Activated naive CD4-positive, alpha-beta T cell treated with Interleukin-2 at 50 U/mL for 16 hours (primary cell): ENCODE measurements around the gene PNKP.

Source experiments
- DNase-seq: peaks from one replicate; pipeline ENCODE4 v3.0.0-alpha.2; 2020

Gene PNKP

DNA sequence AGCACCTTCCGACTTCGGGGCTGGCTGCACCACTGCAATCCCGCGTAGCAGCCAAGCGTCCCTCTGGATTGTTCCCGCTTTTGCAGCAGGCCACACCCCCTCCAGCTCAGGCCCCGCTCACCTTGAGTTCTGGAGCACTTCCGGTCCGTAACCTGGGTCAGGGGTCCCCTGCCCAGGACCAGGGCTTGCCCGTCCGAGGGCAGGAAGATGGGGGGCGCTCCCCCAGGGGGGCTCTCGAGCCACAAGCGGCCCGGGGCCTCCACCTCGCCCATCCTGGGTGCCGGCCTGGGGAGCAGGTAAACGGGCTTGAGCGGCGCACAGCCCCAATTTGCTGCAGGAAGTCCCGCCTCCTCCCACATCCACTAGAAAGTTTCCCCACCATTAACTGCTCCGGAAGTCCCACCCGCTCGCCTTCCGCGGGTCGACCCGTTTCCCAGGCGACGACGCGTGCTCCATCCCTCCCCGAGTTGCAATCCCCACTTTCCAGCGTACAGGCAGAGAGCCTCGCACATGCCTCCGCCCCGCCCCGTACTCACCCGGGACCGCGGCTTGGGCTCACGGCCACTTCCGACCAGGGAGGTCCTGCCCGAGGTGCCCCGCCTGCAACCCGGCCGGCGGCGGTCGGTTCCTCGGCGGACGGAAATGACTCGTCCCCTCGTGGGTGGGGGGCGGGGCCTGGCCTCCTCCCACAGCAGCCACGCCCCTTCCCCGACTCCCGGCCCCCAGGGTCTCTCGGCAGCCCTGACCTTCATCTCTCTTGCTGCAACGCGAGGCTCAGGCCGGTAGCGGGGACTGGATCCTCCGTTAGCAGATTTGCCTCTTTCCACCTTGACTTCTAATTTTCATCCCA lies at the start of gene PNKP:
PNKP (minus strand) TSS at position 644 of the 850 bp plus-strand sequence; CDS start at position 272, 372 bp downstream.
- peak; percentile 87 for DNase-seq

DNA sequence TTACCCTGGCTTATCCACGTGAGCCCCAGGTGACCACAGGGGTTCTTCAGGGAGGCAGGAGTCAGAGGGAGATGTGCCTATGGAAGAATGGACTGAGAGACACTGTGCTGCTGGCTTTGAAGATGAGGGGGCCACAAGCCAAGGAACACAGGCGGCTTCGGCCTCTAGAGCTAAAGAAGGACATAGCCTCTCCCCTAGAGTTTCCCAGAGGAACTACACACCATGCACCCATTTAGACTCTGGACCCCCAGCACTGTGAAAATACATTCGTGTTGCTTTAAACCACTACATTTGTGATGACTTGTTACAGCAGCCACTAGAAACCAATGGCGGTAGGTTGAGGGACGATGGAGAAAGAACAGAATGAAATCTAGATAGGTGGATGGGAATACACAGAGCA lies 47.9 kb upstream of the PNKP start:
- no peak for DNase-seq

DNA sequence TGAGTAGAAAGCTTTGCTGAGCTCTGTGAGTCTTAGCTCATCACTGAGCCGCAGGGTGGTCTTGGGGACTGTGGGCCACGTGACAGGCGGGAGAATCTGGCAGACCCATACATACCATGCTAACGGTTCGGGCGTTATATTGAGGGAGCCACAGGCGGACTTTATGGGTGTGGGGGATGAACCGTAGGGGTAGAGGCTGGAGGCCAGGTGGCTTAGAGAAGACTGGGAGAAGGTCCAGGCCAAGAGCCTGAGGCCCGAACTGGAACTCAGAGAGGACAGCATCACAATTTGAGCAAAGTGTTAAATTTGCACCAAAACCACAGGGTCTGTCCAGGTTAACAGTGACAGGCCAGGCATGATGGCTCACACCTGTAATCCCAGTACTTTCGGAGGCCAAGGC lies 46.3 kb upstream of the PNKP start:
- no peak for DNase-seq

DNA sequence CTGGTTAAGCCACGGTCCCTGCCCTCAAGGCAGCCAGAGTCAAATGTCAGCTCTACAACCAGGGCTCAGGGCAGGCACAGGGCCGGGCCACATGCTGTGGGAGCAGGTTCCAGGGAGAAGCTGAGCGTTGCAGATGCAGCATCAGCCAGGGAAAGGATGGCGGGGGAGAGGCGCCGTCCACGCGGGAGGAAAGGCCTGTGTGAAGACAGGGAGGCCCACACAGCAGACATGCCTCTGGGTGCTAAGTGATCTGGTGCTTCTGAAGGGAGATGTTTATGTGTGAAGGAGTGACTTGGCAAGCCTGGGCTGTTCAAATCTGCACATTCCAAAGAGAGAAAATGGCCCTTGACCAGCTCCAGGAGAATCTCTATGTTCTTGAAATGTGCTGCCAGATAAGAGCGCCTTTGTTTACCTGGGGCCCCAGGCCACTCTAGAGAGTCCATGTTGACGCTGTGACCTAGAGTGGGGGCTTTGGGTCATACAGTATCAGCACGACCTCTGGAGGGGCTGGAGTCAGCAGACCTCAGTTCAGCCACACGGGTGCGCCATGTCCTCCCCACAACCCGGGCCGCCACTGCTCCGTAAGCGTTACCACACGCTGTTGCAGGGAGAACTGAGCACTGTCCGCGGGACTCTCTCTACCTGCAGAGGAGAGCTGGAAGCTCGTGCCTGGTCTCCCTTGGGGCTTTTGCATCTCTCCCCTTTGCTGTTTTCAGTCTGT lies 45.7 kb upstream of the PNKP start:
- DNase-seq, result no peak

DNA sequence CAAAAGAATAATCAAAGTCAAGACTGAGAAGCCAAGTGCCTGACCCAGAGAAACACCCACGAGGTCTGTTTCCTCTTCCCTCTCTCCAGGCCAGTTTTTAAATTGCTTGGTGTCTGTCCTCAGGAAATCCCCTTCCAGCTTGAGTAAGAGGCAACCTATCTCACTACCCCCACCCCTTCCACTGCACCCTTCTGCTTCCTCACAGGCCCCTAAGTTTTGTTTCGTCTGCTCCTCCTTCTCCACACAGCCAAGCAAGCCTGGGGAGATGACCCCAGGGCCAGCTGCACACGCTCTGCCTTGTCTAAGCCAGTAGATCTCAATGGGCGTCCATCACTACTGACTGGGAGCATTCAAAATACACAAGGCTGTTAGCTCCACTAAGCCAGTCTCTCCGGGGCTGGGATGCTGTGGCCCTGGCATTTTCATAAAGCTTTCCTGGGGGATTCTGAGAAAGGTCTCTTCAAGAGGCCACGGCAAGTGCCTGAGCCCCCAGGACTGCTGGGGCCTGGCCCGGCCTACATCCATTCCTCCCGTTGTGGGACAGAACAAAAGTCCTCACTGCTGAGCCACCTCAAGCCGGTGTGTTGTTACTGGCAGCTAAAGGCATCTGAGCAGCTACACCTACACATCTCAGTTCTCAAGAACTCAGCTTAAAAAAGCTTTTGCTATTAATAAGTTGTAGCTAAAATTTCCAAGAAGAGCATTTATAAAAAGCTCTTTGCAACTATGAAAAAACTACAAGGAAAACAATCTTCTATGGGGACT lies 44.2 kb upstream of the PNKP start:
- peak; percentile 31 for DNase-seq

DNA sequence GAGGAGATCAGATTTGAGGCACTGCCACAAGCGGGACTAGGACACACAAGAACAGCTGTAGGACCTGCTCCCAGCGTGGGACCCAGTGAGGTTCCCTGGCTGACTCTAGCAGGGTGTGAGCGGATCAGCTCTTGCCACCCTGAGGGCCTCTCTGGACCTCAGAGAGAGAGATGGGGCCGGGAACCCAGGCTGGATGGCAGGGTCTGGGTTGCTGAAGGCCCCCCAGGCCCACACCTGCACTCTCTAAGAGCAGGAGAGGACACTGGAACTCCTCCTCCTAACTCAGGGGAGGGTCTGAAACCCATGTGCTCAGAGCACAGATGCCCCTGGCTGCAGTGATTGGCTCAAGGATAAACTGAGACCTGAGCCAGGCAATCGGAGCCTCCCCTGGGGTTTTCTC lies 42.8 kb upstream of the PNKP start:
- no peak for DNase-seq

DNA sequence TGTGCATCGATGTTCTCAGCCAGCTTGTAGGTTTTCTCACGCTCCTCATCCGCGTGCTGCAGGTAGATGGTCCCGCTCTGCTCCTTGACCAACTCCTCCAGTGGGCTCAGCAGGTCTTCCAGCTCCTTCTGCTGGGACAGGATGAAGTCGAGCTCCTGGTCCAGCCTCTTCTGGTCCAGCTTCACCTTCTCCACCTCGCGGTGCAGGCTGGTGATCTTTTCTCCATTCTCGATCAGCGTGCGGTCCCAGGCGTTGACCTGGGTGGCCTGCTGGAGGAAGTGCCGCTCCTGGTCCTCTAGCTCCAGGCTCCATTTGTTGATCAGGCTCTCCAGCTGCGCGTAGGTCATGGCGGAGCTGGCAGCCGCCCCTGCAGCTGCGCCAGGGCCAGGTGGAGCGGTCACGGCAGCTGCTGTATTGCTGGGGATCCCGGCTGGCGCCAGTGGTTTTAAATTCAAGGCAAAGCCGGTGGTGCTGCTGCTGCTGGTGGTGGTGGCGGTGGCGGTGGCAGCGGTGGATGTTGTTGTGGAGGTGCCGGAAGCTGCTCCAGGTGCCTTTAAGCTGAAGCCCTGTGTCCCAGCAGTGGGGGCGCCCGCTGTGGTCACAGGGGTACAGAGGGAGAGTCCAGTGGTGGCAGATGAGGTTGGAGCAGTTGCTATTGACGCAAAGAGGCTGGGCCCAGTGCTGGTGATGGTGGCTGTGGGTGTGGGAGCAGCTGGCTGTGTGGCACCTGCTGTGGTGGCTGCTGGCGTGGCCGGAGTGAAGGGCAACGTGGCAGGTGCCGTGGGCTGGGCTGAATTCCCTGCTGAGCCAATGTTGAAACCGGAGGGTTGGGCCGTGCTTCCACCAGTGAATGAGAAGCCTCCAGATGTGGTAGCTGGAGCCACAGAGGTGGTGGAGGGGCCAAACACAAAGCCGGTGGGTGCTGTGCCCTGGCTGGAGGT lies 41.4 kb upstream of the PNKP start:
- DNase-seq, result no peak

DNA sequence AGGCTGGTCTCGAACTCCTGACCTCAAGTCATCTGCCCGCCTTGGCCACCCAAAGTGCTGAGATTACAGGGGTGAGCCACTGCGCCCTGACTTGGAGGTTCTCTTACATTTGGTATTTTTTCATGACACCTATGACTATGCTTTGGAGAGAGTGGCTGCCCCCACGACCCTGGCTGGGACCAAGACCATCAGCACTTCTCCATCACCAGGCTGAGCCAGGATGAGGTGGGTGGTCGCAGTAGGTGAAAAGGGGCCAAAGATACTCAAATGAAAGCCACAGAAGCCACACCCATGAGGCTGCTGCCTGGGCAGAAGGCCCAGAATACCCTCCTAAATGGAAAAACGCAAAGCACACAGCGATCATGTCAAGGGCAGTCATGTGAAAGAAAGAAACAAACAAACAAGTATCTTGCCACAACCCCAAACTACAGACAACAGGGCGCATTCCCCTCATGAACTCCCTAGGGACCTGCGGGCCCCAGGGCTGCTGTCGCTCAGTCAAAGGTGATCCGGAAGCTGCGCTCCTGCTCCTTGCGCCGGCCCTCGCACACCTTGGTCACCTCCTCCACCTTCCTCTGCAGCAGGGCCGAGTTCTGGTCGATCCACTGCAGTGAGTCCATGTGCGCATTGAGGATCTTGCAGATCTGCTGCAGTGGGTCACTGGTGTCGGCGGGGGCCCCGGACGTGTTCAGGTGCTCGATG lies 40.5 kb upstream of the PNKP start:
- no peak for DNase-seq

DNA sequence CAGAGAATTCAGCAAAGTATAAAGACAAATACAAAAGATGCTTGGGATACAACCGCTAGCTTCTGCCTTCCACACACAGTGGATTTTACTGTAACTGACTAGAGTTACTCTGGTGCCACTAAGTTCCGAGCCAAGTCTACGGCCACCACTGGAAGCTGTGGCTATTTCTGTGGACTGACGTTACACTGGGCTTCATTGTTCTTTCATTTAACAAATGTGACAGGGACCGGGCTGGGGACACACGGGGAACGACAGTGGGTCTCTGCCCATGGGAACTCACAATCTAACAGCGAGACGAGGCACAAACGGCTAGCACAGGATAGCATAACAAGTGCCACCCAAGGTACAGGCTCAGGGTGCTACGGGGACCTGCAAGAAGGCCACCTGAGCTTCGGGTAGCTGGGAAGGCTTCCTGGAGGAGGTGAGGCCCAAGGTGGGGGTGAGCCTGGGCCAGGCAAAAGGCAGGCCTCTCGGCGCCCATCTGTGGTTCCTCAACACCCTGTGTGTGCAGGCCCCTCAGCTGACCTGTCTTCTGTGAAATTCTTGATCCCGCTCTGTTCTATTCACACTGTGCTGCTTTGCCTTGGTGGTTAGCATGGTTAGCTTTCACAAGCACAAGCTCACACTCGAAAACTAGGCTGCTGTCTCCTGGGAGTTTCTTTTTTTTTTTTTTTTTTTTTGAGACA lies 39.6 kb upstream of the PNKP start:
- DNase-seq, result no peak

DNA sequence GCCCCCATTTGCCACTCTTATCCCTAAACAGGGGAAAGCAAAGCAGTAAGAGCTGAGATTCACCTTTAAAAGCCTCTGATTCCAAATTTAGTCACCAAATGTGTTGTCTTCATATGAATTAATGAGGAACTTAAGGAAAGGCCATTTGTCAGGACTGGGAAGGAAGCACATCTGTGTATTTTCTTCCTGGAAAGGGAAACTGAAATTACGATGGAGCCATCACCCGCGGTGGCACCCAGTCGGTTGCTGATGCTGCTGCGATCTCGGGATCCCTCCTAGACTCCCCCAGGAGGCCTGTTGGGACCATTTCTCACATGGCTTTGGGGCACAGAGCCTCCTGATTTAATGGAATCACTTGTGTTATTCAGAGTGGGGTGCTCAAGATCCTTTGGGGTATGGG lies 36.8 kb upstream of the PNKP start:
- no peak for DNase-seq

DNA sequence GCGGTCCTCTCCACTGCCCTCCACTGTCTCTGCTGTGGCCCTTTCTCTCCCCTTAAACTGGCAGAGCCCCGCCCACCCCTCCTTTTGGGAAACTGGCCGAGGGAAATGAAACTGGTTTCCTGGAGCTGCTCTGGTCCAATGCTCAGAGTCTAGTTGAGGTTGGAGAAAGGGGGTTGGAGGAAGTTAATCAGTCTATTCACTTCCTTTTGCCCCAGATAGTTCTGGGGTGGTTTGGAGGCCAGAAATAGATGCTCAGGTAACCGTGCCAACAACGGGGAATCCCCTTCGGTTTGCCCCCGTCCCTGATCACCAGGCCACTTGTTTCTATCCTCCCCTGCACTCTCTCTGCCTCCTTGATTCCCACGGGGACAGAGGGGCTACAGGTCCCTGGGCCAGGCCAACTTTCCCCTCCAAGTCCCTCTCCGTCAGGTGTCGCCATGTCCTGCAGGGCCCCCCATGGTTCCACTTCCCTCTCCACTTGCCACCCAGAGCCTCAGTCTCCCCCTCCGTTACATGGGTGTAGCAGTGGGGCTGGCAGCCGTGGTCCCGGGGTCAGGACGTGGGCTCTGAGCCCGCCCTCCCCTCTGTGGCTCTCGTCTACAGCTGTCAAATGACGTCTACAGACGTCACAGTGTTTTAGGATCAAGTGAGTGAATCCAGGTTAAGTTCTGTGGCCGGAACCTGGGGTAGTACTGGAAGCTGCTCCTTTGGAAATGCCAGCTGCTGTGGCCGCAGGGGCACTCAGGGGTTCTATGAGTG lies 29.7 kb upstream of the PNKP start, which contains the start of gene IL4I1:
IL4I1 (minus strand) TSS at position 25 of the 759 bp plus-strand sequence. CDS start 727 bp downstream, outside the sequence.
- peak; percentile 74 for DNase-seq

DNA sequence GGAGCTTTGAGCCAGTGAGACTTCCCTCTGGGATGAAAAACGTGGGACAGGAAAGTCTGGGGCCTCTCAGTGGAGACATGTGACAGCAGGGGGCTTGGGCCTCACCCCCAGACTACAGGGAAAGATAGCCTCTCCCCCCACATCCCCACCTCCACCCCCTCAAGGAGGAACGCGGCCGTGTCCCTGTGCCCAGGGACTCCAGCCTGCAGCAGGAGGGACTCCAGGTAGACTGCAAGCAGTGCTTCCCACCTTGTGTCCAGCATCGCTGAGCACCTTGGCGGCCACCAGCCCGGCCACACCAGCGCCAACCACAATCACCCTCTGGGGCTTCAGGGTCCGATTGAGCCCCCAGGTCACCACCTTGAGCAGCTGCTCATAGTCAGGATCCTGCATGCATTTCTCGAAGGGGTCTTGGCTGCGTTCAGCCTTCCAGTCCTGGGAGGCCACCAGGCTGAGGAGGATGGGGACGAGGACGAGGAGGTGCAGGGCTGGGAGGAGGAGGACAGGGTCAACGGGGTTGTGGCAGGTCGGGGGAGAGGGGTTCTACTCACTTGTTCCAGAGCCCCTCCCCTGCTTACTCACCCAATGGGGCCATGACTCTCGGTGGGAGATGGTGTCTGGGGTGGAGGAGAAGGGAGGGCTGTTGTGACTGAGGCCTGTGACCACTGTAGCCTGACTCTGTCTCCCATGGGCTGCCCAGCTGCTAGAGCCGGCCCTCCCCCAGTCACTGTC lies 28.4 kb upstream of the PNKP start:
- no peak for DNase-seq

DNA sequence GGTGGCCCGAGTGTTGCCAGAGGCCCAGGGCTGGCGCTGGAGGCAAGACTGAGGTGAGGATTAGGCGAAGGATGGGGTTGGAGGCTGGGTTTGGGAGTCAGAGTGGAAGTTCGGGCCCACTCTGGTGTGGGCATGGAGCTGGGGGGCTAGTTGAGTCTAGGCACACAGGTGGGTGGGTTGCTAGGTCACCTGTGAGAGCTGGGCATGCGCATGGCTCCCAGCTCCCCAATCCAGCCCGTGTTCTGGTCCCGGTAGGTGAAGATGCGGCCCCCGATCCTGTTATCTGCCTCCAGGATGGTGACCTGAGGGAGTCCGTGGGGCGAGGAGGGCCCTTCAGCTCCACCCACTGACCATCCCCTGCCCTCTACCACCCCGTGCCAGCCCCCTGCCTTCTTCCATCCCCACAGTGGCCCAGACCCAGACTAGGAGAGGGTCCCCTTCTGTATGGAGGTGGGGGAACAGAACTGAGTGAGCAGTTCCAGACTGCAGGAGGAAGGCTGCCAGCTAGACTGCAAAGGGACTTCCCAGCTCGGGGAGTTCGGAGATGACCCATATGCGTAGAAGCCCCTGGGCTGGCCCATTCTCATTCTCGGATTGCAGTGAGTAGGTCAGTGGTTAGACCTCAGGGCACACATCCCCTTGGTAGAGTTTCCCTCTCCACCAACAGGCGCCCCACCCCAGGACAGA lies 27.6 kb upstream of the PNKP start:
- peak; percentile 67 for DNase-seq

DNA sequence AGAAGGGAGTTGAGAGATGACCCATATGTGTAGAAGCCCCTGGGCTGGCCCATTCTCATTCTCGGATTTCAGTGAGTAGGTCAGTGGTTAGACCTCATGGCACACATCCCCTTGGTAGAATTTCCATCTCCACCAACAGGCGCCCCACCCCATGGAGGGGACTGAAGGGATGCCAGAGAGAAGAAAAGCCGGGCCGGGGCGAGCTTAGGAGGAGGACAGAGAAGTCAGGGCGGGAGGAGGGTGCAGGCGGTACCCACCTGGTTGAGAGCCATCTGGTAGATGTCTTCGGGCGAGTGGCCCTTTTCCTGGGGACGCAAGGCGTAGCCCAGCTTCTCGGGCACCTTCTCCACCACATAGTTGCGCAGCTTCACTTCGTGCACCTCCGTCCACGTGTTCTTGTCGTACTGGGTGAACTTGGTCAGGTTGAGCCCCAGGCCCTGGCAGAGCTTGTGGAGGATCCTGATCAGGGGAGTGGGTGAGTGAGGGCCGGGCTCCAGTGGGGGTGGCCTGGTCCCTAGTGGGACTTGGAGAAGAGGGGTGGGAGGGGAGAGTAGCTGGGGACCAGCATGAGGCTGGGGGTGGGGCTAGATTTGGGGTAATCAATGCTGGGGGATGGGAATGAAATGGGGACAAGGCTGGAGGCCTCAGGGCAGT lies 26.8 kb upstream of the PNKP start:
- peak; percentile 20 for DNase-seq

DNA sequence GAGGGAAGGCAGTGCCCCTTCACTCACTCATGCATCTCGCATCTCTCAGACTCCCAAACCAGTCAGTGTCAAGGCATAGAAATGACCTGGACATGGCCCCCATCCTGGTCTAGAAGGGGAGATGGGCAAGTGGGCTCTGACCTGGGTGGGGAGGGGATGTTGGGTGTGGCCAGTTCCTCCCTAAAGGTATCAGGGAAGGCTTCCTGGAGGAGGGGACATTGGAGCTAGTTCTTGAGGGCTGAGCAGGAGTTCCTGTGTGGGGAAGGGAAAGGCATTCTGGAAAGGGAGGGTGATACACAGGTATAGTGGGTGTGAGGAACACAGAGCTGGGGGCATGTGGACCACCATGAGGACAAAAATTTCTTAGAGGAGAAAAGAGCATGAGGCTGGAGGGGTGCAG lies 25.3 kb upstream of the PNKP start:
- no peak for DNase-seq

DNA sequence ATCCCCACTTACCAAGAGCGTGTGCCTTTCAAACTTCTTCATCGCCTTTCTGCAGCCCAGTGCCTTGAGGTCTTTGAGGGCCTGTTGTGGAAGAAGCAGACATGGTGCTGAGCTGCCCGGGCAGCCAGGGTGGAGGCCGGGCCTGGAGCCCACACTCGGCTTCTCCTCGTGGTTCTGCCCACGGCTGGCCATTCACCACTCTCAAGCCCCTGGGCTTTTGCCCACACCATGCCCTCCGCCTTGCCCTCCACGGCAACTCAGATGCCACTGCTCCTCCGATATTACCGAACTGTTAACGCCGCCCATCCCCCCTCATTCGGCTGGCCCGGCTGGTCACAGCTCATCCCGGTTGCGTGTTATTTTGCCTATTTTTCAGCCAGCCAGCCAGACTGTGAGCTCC lies 24.0 kb upstream of the PNKP start:
- DNase-seq, result no peak

DNA sequence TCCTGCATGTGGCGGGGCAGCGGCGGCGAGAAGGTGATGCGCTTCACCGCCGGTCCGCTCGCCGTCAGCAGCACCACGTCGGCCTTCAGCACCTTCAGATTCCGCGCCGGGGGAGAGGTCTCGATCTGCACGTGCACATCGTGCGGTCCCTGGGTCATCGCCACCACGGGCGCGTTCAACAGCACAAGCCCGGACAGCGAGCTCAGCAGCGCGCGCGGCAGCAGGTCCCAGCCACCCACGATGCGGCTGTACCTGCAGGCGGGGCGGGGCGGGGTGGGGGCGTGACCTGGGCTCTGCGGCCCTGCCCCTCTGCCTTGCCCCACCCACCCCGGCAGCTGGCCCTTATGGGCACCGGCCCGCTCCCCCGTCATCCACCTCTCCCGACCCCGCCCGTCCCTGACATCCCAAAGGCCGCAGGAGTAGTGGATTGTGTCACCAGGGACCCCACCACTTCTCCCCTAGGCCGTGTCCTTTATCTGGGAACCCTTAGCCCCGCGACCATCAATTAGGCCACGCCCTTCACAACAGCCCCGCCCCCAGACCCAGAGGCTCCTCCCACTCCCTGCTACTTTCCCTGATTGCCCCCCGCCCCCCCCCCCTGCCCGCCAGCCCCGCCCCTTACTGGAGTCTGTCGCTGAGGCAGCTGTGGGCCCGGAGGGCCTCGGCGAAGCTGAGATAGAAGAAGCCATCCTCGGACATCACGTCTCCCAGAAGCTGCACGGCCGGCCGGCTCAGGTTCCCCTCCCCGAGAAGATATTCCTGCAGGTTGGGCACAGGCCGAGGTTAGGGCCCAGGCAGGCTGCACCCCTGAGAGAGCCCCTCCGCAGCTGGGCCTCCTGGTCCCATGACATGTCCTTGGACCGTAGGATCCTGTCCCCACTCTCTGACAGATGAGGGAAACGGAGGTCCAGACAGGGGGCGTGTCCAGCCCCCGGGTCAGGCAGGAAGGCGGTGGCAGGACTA lies 23.3 kb upstream of the PNKP start:
- DNase-seq, result peak; percentile 72
